Thoracic aorta (tissue), 2 donors: Measurements from ENCODE around the gene FOCAD. TPM values are rescaled to one million over a fixed set of nuclear protein-coding genes. Genes with fewer than 3 reads are reported as not detected.

Experiments
- ATAC-seq: fragments of 150-250 bp; one replicate; pipeline ENCODE4 v1.8.0; 2017; ENCODE audit warnings: low read depth; ENCODE audit not compliant: insufficient number of reproducible peaks, low FRiP score
- DNase-seq: peaks from one replicate; pipeline ENCODE4 v3.0.0-alpha.2; 2020; ENCODE audit warnings: low spot score
- H3K27ac ChIP-seq, 2 donors: fragments of 200-600 bp; sonication (generic); 1 replicate in 1 of 2; 2 replicates in 1 of 2; pipeline ENCODE4 v1.5.1; 2016; ENCODE audit warnings: mild to moderate bottlenecking in 2 of 2, moderate library complexity in 2 of 2
- H3K27me3 ChIP-seq: fragments of 200-600 bp; sonication (generic); replicated peaks from 2 replicates; pipeline ENCODE4 v1.6.0; 2016; ENCODE audit warnings: mild to moderate bottlenecking; ENCODE audit not compliant: insufficient read depth
- H3K36me3 ChIP-seq: fragments of 200-600 bp; sonication (generic); one replicate; pipeline ENCODE4 v1.5.1; 2016
- H3K4me1 ChIP-seq, 2 donors: fragments of 200-600 bp; sonication (generic); 1 replicate in 1 of 2; 2 replicates in 1 of 2; pipeline versions ENCODE4 v1.5.1 to v1.6.0; 2016; ENCODE audit warnings: low read depth in 2 of 2, mild to moderate bottlenecking in 1 of 2; ENCODE audit not compliant: control insufficient read depth in 1 of 2
- H3K4me3 ChIP-seq: fragments of 200-600 bp; sonication (generic); 2 replicates; pipeline ENCODE4 v1.5.1; 2016; ENCODE audit warnings: mild to moderate bottlenecking
- H3K9me3 ChIP-seq: fragments of 200-600 bp; sonication (generic); 2 replicates; pipeline ENCODE4 v1.5.1; 2016
- total RNA-seq, 2 donors: library from RNA; depleted of rRNA; stranded (reverse); fragments of >200 nt; gene quantifications; one replicate each; pipeline versions ENCODE4 v1.1.0 to v1.2.3, GENCODE V29; 2016
- TF ChIP-seq, protein P1 (sequence below): fragments of 200-600 bp; sonication (generic); IDR thresholded peaks from one replicate; pipeline ENCODE4 v1.5.1; 2019; ENCODE audit warnings: antibody characterized with exemption

FOCAD gene
- total RNA-seq, 2 donors from 2014 or later, result 33.1 to 45.9 TPM

DNA sequence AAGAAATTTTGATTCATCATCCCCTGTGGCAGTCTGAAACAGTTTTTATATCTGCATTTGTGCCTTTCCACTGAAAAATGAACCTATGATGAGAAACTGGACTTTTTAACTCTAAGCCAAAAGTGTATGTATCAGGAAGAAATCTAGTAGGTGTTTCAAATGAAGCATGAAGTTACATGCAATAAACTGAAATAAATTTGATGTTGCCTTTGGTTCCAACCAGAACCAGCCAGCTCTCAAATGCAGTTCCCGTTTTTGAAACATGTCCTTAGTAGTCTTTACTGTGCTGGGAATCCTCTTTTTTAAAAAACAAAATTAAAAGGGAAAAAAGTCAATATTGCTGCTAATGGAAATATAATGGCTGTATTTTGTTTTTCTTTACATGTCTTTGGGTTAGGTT is 303.5 kb downstream of the FOCAD start:
- peaks cover 8 to 38% of the 10 kb centered on the region in 2 donors for H3K4me1 ChIP-seq
- TF ChIP-seq, protein P1, sequence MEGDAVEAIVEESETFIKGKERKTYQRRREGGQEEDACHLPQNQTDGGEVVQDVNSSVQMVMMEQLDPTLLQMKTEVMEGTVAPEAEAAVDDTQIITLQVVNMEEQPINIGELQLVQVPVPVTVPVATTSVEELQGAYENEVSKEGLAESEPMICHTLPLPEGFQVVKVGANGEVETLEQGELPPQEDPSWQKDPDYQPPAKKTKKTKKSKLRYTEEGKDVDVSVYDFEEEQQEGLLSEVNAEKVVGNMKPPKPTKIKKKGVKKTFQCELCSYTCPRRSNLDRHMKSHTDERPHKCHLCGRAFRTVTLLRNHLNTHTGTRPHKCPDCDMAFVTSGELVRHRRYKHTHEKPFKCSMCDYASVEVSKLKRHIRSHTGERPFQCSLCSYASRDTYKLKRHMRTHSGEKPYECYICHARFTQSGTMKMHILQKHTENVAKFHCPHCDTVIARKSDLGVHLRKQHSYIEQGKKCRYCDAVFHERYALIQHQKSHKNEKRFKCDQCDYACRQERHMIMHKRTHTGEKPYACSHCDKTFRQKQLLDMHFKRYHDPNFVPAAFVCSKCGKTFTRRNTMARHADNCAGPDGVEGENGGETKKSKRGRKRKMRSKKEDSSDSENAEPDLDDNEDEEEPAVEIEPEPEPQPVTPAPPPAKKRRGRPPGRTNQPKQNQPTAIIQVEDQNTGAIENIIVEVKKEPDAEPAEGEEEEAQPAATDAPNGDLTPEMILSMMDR, result no peak
- no peaks in the 10 kb centered on the region for H3K9me3 ChIP-seq
- H3K27ac ChIP-seq, result no peak overlapping the region
- peaks cover 5% of the 10 kb centered on the region for H3K36me3 ChIP-seq
- ATAC-seq (no peak), DNase-seq (no peak)
- no peak overlapping the region for H3K4me3 ChIP-seq
- no peaks in the 10 kb centered on the region for H3K27me3 ChIP-seq

DNA sequence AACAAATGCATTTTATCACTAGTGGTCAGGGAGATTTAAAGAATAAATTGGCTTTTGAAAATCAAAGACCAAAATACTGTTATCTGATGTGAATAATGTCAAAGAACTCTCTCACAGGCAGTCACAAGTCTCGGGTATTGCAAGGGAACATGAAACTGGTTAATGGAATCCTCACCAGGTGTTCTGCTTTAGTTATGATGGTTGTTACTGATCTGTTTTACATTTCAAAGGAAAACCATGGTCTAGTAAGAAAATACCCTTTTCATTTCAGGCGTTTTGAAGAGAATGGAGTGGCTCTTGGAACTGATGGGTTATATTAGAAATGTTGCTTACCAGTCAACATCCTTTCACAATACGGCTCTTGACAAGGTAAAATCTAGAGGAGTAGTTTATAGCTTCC is 304.0 kb downstream of the FOCAD start:
- no peak for ATAC-seq
- DNase-seq, result no peak
- H3K27me3 ChIP-seq, result no peaks in the 10 kb centered on the region
- peaks cover 8 to 37% of the 10 kb centered on the region in 2 donors for H3K4me1 ChIP-seq
- peaks cover 5% of the 10 kb centered on the region for H3K36me3 ChIP-seq
- H3K4me3 ChIP-seq, result no peak overlapping the region
- TF ChIP-seq, protein P1, result no peak
- H3K9me3 ChIP-seq, result no peaks in the 10 kb centered on the region
- no peak overlapping the region for H3K27ac ChIP-seq

DNA sequence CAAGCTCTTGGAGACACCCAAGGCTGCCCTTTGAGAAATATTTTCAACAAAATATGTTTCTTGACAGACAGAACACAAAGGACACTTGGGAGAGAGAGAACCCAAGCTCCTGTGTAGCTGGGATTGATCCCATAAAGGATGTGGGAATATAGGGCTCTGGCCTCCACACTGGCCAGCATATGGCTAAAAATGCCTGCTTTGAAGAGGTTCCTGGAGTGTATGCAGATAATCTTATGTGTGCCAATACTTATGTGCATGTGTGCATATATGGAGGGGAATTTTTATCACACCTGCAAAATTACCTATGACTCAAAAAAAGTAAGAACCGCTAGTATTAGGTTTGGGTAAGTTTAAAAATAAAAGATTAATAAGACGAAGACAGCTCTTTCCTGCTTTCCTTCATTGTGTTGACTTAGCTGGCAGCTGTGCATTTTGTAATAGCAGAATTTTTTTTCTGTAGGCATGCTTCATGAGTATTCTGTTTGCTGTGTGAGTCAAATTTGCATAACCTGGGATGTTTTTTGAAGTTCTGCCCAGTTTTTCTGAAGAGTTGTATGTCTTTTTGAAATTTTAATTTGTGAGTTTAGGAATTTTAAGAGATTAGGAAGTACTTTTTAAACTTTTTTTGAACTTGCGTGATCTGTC is 304.7 kb downstream of the FOCAD start:
- H3K4me1 ChIP-seq, result peaks cover 8 to 36% of the 10 kb centered on the region in 2 donors
- H3K27me3 ChIP-seq, result no peaks in the 10 kb centered on the region
- no peak overlapping the region for H3K27ac ChIP-seq
- H3K36me3 ChIP-seq, result peaks cover 5% of the 10 kb centered on the region
- TF ChIP-seq, protein P1, result no peak
- DNase-seq (no peak), ATAC-seq (no peak)
- no peak overlapping the region for H3K4me3 ChIP-seq
- no peaks in the 10 kb centered on the region for H3K9me3 ChIP-seq

DNA sequence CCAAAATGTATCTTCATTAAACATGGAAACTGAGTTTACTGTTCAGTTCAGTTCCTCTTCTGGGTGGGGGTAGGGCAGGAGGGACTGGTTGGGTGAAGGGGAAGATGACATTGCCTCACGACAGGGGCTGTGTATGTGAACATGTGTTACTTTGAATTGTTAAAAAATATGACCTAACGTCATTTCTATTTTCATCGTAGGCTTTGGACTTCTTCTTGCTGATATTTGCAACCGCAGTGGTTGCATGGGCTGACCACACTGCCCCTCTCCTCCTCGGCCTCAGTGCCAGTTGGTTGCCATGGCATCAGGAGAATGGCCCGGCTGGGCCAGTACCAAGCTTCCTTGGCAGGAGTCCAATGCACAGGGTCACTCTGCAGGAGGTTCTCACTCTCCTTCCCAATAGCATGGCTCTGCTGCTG is 305.9 kb downstream of the FOCAD start:
- Histone ChIP-seq H3K27ac (no peak overlapping the region), H3K36me3 (peaks cover 5% of the 10 kb centered on the region), H3K4me1 (peaks cover 8 to 28% of the 10 kb centered on the region in 2 donors), H3K4me3 (no peak overlapping the region), H3K27me3 (no peaks in the 10 kb centered on the region), H3K9me3 (no peaks in the 10 kb centered on the region)
- DNase-seq (no peak), ATAC-seq (no peak)
- TF ChIP-seq, protein P1, result no peak

DNA sequence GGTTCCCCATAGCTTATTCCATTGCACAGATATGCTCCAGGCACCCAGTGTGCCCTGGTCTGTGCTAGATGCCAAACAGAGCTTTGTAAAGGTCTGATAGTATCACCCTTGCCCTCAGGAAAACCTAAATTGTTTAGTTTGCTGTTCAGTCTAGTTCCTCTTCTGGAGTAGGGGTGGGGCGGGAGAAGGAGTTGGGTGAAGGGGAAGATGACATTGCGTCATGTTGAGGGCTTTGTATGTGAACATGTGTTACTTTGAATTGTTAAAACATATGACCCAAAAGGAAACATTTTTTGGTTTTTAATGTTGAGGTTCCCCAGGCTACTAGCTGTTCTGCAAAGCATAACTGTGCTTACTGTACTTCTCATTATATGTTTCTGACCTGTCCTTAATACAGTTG is 306.8 kb downstream of the FOCAD start:
- Histone ChIP-seq H3K4me3 (no peak overlapping the region), H3K9me3 (no peaks in the 10 kb centered on the region), H3K27me3 (no peaks in the 10 kb centered on the region), H3K4me1 (peaks cover 8 to 21% of the 10 kb centered on the region in 2 donors), H3K27ac (no peak overlapping the region), H3K36me3 (peaks cover 5% of the 10 kb centered on the region)
- DNase-seq (no peak), ATAC-seq (no peak)
- TF ChIP-seq, protein P1, result no peak
